HG03196 (cell line): Measurements from ENCODE around the gene CCDC167.
"Not testable (repeated sequence)": the region's sequence is repeated elsewhere in the genome, so short reads cannot be mapped to it uniquely, and the experiment has no call there.

ENCODE experiments used
- ATAC-seq: cut with Tn5 transposase; IDR thresholded peaks from one replicate; pipeline ENCODE4 v1.9.1; 2021; ENCODE audit not compliant: unreplicated experiment

CCDC167 gene

GRCh38 chr6:37477656-37478435 lies 21.8 kb downstream of the CCDC167 start:
- no peak for ATAC-seq

GRCh38 chr6:37477191-37477590 lies 22.5 kb downstream of the CCDC167 start:
- no peak for ATAC-seq

- ATAC-seq: no peak
Observed at GRCh38 chr6:37474316-37474715, 25.4 kb downstream of the CCDC167 start.

- ATAC-seq: no peak
Observed at GRCh38 chr6:37473364-37474095, 26.2 kb downstream of the CCDC167 start.

- no peak for ATAC-seq
Observed at GRCh38 chr6:37467718-37468117, 32.0 kb downstream of the CCDC167 start.

- no peak for ATAC-seq
Observed at GRCh38 chr6:37463110-37463509, 36.6 kb downstream of the CCDC167 start.

GRCh38 chr6:37460805-37461204 lies 38.9 kb downstream of the CCDC167 start:
- ATAC-seq: no peak

- ATAC-seq: no peak
Observed at GRCh38 chr6:37459981-37460800, 39.5 kb downstream of the CCDC167 start.

GRCh38 chr6:37456816-37457560 lies 42.7 kb downstream of the CCDC167 start:
- no peak for ATAC-seq

GRCh38 chr6:37456126-37456525 lies 43.6 kb downstream of the CCDC167 start:
- no peak for ATAC-seq

GRCh38 chr6:37454420-37455140 lies 45.1 kb downstream of the CCDC167 start:
- no peak for ATAC-seq

- no peak for ATAC-seq
Observed at GRCh38 chr6:37452522-37452921, 47.2 kb downstream of the CCDC167 start.

GRCh38 chr6:37451441-37452193 lies 48.1 kb downstream of the CCDC167 start:
- ATAC-seq: no peak

- no peak for ATAC-seq
Observed at GRCh38 chr6:37449984-37450383, 49.7 kb downstream of the CCDC167 start.

- not testable (repeated sequence) for ATAC-seq
Observed at GRCh38 chr6:37443216-37443542, 56.5 kb downstream of the CCDC167 start.

GRCh38 chr6:37442416-37443215 lies 57.1 kb downstream of the CCDC167 start:
- no peak for ATAC-seq

- no peak for ATAC-seq
Observed at GRCh38 chr6:37441651-37442050, 58.0 kb downstream of the CCDC167 start.

GRCh38 chr6:37438930-37439329 lies 60.8 kb downstream of the CCDC167 start:
- ATAC-seq: no peak

- no peak for ATAC-seq
Observed at GRCh38 chr6:37435816-37436215, 63.9 kb downstream of the CCDC167 start.
